ENCODE data around the gene PROM2.

PROM2 gene

GRCh38 chr2:95282458-95282857 is 8.2 kb downstream of the PROM2 start:
- H3K27ac ChIP-seq = no peak overlapping the region
- no peak for DNase-seq (ENCODE audit: low read depth, low spot score)

- no peak overlapping the region for H3K27ac ChIP-seq
- DNase-seq (ENCODE audit: low read depth, low spot score) = no peak
Measured at GRCh38 chr2:95283562-95283961, 9.3 kb downstream of the PROM2 start.

- DNase-seq (ENCODE audit: low read depth, low spot score) = no peak
- H3K27ac ChIP-seq = no peak overlapping the region
Measured at GRCh38 chr2:95284886-95285541, 10.8 kb downstream of the PROM2 start.

GRCh38 chr2:95285542-95285932 is 11.3 kb downstream of the PROM2 start:
- DNase-seq (ENCODE audit: low read depth, low spot score) = no peak
- no peak overlapping the region for H3K27ac ChIP-seq

GRCh38 chr2:95287336-95287735 is 13.1 kb downstream of the PROM2 start:
- no peak overlapping the region for H3K27ac ChIP-seq
- DNase-seq (ENCODE audit: low read depth, low spot score) = no peak

- no peak overlapping the region for H3K27ac ChIP-seq
- no peak for DNase-seq (ENCODE audit: low read depth, low spot score)
Measured at GRCh38 chr2:95287806-95288205, 13.6 kb downstream of the PROM2 start.

GRCh38 chr2:95289253-95289652 is 15.0 kb downstream of the PROM2 start:
- DNase-seq (ENCODE audit: low read depth, low spot score) = no peak
- no peak overlapping the region for H3K27ac ChIP-seq

- DNase-seq (ENCODE audit: low read depth, low spot score) = no peak
Measured at GRCh38 chr2:95291222-95291621, 17.0 kb downstream of the PROM2 start.

GRCh38 chr2:95292623-95293260 is 18.5 kb downstream of the PROM2 start:
- DNase-seq (ENCODE audit: low read depth, low spot score) = no peak
- peak overlapping the region; percentile 61 for H3K27ac ChIP-seq

More at GRCh38 chr2:95291222-95291621, 17.0 kb downstream of the PROM2 start:
- no peak overlapping the region for H3K27ac ChIP-seq

GRCh38 chr2:95294579-95295250 is 20.5 kb downstream of the PROM2 start:
- no peak overlapping the region for H3K27ac ChIP-seq
- no peak for DNase-seq (ENCODE audit: low read depth, low spot score)

GRCh38 chr2:95295376-95295775 is 21.1 kb downstream of the PROM2 start:
- DNase-seq (ENCODE audit: low read depth, low spot score) = no peak
- no peak overlapping the region for H3K27ac ChIP-seq

GRCh38 chr2:95296011-95296410 is 21.8 kb downstream of the PROM2 start:
- no peak overlapping the region for H3K27ac ChIP-seq
- DNase-seq (ENCODE audit: low read depth, low spot score) = no peak

- H3K27ac ChIP-seq = no peak within 1 kb of the TSS
- no peak for DNase-seq (ENCODE audit: low read depth, low spot score)
Measured at GRCh38 chr2:95296880-95297487, 22.7 kb downstream of the PROM2 start, which contains the start of gene KCNIP3. Gene KCNIP3, plus strand, starts transcription at chr2:95297347. Its CDS starts 92 bp downstream, at chr2:95297439.

GRCh38 chr2:95297639-95298395 is 23.6 kb downstream of the PROM2 start:
- no peak for DNase-seq (ENCODE audit: low read depth, low spot score)
- H3K27ac ChIP-seq = no peak overlapping the region

- DNase-seq (ENCODE audit: low read depth, low spot score) = no peak
- H3K27ac ChIP-seq = no peak overlapping the region
Measured at GRCh38 chr2:95298486-95299111, 24.4 kb downstream of the PROM2 start.

- no peak overlapping the region for H3K27ac ChIP-seq
- DNase-seq (ENCODE audit: low read depth, low spot score) = no peak
Measured at GRCh38 chr2:95299961-95300360, 25.7 kb downstream of the PROM2 start.

GRCh38 chr2:95300450-95300849 is 26.2 kb downstream of the PROM2 start:
- DNase-seq (ENCODE audit: low read depth, low spot score) = no peak
- no peak overlapping the region for H3K27ac ChIP-seq

- DNase-seq (ENCODE audit: low read depth, low spot score) = no peak
- no peak overlapping the region for H3K27ac ChIP-seq
Measured at GRCh38 chr2:95301186-95301585, 26.9 kb downstream of the PROM2 start.

GRCh38 chr2:95301876-95302641 is 27.8 kb downstream of the PROM2 start:
- H3K27ac ChIP-seq = no peak overlapping the region
- DNase-seq (ENCODE audit: low read depth, low spot score) = no peak

Data from epithelial cell of prostate (primary cell).